Stomach (tissue), 4 donors: Measurements from ENCODE around the gene STAT5B.

Experiments used
- POLR2A ChIP-seq, 4 donors: fragments of 450-650 bp; IDR thresholded peaks; one replicate each; pipeline ENCODE4 v1.6.1; 2016; ENCODE audit warnings: antibody characterized with exemption in 4 of 4, control low read depth in 2 of 4, mild to moderate bottlenecking in 1 of 4, moderate library complexity in 1 of 4
- TF ChIP-seq, protein P1 (sequence below), 7 experiments: fragments of 450-650 bp in 4 of 7; fragments of 200-600 bp in 3 of 7; sonication (generic) in 3 of 7; IDR thresholded peaks; one replicate each; pipeline ENCODE4 v1.5.1; 2016 to 2019; ENCODE audit warnings: antibody characterized with exemption in 7 of 7, control low read depth in 2 of 7, mild to moderate bottlenecking in 1 of 7

DNA sequence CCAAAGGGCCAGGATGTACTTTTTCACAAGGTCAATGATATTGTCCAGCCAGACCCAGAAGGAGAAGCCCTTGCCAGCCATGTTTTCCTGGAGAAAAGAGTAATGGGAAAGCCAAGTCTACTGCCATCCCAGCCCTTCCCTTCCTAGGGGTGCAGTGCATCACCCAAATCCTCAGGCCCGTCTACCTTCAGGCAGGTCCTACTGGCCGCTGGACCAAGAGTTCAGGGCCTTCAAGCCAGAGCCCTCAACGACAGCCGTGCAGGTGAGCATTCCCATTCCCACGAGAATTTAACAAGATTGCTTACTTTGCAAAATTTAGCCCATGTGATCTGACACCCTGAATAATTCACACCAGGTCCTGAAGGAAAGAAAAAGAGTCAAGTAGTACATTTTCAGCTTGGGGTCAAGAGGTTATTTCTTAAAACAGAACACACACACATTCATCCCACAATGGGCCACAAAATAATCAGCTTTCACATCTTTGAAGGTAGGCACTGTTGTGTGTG lies 47.1 kb upstream of the STAT5B start:
- TF ChIP-seq, protein P1, sequence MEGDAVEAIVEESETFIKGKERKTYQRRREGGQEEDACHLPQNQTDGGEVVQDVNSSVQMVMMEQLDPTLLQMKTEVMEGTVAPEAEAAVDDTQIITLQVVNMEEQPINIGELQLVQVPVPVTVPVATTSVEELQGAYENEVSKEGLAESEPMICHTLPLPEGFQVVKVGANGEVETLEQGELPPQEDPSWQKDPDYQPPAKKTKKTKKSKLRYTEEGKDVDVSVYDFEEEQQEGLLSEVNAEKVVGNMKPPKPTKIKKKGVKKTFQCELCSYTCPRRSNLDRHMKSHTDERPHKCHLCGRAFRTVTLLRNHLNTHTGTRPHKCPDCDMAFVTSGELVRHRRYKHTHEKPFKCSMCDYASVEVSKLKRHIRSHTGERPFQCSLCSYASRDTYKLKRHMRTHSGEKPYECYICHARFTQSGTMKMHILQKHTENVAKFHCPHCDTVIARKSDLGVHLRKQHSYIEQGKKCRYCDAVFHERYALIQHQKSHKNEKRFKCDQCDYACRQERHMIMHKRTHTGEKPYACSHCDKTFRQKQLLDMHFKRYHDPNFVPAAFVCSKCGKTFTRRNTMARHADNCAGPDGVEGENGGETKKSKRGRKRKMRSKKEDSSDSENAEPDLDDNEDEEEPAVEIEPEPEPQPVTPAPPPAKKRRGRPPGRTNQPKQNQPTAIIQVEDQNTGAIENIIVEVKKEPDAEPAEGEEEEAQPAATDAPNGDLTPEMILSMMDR (IDR thresholded peaks at IDR 0.05): no peak
- no peak for TF ChIP-seq POLR2A (IDR thresholded peaks at IDR 0.05)
